ENCODE measurements around the gene TMEM169.

Gene TMEM169

DNA sequence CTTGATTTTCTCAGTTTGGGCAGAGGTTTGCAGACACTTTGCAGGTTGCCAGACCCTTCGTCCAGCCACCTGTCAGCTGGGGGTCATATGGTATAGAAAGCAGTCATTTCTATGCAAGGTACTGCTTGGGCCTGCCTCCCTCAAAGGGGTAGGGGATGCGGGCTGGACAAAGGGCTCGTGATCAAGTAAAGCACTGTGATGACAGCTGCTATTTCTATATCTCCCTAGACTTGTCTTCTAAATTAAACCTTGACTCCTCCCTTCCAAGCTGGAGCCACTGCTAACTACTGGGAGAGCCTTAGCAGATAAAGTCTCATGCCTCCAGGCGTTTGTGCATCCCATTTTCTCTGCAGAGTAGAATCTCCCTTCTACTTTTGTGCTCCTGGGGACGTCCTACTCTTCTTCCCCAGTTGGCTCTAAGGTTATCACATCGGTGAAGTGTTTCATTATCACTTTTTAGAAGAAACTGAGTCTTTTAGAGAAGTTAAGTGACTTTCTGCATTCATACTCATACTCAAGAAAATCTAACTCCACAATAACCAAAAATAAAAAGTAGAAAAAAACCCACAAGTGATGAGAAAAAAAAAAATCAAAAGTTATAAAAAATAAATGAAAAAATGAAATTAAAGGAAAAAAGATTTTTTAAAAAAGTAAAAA lies 26.7 kb downstream of the TMEM169 start:
- no peak for DNase-seq

DNA sequence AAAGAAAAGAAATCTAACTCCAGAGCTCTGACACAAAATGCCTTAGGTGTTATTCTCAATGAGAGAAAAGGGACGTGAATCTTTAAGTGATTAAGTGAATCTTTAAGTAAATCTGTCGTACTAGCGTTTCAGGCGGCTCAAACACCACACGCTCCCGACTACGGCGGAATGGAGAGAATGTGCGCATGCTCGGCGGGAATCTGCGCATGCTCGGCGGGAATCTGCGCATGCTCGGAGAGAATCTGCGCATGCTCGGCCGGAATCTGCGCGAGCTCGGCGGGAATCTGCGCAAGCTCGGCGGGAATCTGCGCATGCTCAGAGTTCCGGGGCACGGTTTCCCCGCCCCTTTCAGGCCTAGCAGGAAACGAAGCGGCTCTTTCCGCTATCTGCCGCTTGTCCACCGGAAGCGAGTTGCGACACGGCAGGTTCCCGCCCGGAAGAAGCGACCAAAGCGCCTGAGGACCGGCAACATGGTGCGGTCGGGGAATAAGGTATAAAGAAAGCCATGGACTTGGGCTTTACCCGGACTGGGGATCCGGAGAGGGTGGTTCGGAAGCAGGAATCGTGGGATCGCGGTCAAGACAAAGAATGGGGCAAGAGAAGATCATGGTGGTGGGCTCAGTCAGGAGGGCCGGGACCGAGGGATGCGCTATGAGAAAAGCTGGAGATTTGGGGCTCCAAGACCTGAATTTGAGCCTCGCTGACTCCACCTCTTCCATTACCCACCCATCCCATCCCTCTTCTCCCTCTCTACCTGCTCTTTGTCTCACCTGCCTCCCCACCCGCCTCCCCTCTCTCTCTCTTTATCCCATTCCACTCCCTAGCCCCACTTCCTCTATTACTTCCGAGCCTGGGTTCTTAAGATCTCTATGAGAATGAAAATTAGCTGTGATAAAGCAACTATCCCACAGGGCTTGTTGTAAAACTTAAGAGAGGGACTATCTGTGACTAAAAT lies 27.5 kb downstream of the TMEM169 start, which contains the start of gene XRCC5:
XRCC5 (plus strand) TSS at position 382 of the 955 bp plus-strand sequence; CDS start at position 471, 89 bp downstream.
- peak; percentile 96 for DNase-seq

GRCh38 chr2:216109962-216110614 lies 28.4 kb downstream of the TMEM169 start:
- DNase-seq: no peak

GRCh38 chr2:216110620-216111019 lies 28.9 kb downstream of the TMEM169 start:
- no peak for DNase-seq

GRCh38 chr2:216111122-216111521 lies 29.4 kb downstream of the TMEM169 start:
- no peak for DNase-seq

DNA sequence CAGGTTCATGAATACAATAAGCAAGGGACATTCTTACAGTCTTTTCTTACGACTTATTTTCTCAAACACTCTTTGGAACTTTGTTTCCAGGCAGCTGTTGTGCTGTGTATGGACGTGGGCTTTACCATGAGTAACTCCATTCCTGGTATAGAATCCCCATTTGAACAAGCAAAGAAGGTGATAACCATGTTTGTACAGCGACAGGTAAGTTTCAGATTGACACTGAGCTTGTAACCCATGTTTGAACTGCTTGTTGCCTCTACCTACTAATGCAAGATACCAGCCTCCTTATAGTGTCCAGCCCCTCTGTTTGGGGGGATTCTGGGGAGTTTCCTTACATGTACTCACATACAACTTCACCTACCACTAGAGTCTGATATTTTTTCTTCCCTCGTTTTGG lies 31.2 kb downstream of the TMEM169 start:
- no peak for DNase-seq

- DNase-seq: no peak
Measured at GRCh38 chr2:216113572-216113971, 31.9 kb downstream of the TMEM169 start.

DNA sequence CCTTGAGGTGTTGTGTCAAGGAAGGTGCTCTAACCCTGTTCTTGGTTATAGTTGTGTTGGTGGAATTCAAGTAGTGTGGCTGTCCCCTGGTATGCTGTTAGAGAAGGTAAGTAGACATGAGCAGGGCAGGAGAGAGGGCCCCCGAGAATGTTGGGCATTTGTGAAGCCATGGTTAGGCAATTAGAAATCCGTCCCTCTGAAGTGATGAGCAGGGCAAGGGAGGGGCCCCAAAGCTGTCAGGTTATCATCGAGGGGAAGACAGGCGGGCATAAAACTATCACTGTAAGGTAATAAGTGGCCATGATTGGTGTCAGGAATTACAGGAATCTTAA lies 32.6 kb downstream of the TMEM169 start:
- no peak for DNase-seq

GRCh38 chr2:216114714-216115531 lies 33.2 kb downstream of the TMEM169 start:
- peak; percentile 95 for DNase-seq

- no peak for DNase-seq
Measured at GRCh38 chr2:216116418-216116817, 34.7 kb downstream of the TMEM169 start.

- DNase-seq: no peak
Measured at GRCh38 chr2:216117561-216118340, 36.0 kb downstream of the TMEM169 start.

- no peak for DNase-seq
Measured at GRCh38 chr2:216118474-216118873, 36.8 kb downstream of the TMEM169 start.

DNA sequence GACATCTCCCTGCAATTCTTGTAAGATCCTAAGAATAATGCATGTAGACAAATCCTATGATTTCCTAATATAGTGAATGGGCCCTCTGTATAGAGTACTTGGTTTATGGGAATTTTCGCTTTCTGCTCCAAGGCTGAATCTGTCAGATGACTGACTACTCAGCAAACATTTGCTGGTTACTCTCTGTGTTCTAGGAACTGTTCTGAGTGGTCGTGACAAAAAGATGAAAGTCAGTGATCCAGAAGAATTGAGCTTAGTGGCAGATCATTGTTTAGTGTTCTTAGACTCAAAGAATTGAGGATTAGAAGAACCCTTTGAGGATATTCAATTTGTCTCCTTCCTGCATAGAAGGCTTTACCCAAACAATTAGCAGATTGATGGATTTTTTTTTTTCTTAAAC lies 37.4 kb downstream of the TMEM169 start:
- no peak for DNase-seq

DNA sequence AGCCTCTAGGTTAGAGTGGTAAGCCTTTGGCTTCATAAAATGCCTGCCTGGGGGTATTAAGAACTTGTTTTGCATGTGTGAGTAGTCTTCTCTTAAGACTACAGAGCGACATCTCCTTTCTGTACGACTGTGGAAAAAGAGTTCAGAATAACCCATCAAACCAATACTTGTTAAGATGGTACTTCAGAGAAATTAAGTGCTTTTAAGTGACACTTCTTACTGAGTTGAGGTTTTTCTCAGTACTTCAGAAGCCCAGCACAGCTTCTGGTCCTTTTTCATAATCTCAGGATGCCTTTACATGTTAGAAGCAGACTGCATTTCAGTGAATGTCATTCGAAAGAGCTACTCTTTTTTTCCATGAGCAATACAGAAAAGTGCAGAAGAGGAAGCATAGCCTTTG lies 38.3 kb downstream of the TMEM169 start:
- DNase-seq: no peak

DNA sequence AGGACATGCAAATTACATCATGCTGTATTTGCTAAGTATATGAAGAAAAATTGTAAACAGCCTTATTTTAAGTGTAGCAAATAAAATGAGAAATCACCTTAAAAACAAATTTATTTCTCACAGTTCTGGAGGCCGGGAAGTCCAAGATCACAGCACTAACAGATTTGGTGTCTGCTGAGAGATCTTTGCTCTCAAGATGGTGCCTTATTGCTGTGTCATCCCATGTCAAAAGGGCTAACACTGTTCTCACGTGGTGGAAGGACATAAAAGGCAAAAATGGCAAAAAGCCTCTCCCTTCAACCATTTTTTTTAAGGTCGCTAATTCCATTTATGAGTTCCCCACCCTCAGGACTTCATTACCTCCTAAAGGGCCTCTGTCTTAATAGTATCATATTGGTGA lies 39.5 kb downstream of the TMEM169 start:
- no peak for DNase-seq

- DNase-seq: no peak
Measured at GRCh38 chr2:216126943-216127342, 45.2 kb downstream of the TMEM169 start.

DNA sequence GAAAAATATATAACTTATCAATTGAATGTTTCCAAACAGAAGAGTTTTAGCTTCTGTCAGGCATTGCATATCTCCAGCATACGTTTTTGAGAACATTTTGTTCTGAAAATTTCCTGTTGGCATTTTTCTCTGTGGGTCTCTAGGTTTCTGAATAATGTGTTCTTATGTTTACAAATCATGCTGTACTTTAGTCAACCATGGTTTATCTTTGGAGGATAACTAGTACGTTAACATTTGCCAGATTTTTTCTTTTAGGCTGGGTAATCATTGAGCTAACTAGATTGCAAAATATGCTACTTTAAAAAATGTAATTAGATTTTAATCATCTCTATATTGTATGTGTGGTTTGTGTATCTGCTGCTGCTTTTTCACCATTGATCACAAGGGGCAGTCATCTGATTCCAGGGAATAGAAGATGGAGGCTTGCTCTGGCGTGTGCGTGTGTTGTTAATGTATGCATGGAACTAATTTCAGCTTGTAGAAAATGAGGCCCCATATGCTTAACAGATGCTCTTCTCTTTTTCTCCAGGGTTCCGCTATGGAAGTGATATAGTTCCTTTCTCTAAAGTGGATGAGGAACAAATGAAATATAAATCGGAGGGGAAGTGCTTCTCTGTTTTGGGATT lies 48.7 kb downstream of the TMEM169 start:
- no peak for DNase-seq

- DNase-seq: no peak
Measured at GRCh38 chr2:216131175-216131926, 49.6 kb downstream of the TMEM169 start.

- DNase-seq: no peak
Measured at GRCh38 chr2:216132585-216132984, 50.9 kb downstream of the TMEM169 start.

GRCh38 chr2:216133397-216133796 lies 51.7 kb downstream of the TMEM169 start:
- DNase-seq: no peak

All from activated CD4-positive, alpha-beta T cell treated with anti-CD3 and anti-CD28 coated beads for 1 hour (primary cell).